H9 (cell line): Measurements from ENCODE around the gene INTS13. TPM values are rescaled to one million over a fixed set of nuclear protein-coding genes. Genes with fewer than 3 reads are reported as not detected.

ENCODE experiments used
- DNase-seq: peaks from one replicate; pipeline ENCODE4 v3.0.0-alpha.2; 2017
- H2AFZ ChIP-seq: one replicate; pipeline ENCODE4 v1.6.1; 2013; ENCODE audit warnings: mild to moderate bottlenecking, low read length, control low read depth, moderate library complexity
- H2AK5ac ChIP-seq: 2 replicates; pipeline ENCODE4 v1.6.1; 2013; ENCODE audit warnings: low read length, control low read depth, mixed read lengths; ENCODE audit not compliant: insufficient read length
- H2BK120ac ChIP-seq: one replicate; pipeline ENCODE4 v1.6.1; 2013; ENCODE audit warnings: low read depth, mild to moderate bottlenecking, low read length, control low read depth, inconsistent platforms; ENCODE audit not compliant: poor library complexity, severe bottlenecking
- H2BK12ac ChIP-seq: 2 replicates; pipeline ENCODE4 v1.6.1; 2013; ENCODE audit warnings: low read length, control low read depth, mixed read lengths, low read depth; ENCODE audit not compliant: insufficient read length
- H2BK15ac ChIP-seq: 2 replicates; pipeline ENCODE4 v1.6.1; 2013; ENCODE audit warnings: low read depth, low read length, control low read depth
- H2BK20ac ChIP-seq: one replicate; pipeline ENCODE4 v1.6.1; 2013; ENCODE audit warnings: low read depth, mild to moderate bottlenecking, low read length, control low read depth, inconsistent platforms; ENCODE audit not compliant: poor library complexity, severe bottlenecking
- H2BK5ac ChIP-seq: 2 replicates; pipeline ENCODE4 v1.6.1; 2013; ENCODE audit warnings: low read length, control low read depth, mixed read lengths; ENCODE audit not compliant: insufficient read length
- H3K14ac ChIP-seq: 2 replicates; pipeline ENCODE4 v1.6.1; 2013; ENCODE audit warnings: low read length, control low read depth; ENCODE audit not compliant: insufficient read depth
- H3K18ac ChIP-seq: 2 replicates; pipeline ENCODE4 v1.6.1; 2013; ENCODE audit warnings: low read depth, mild to moderate bottlenecking, mixed read lengths, low read length, control low read depth; ENCODE audit not compliant: insufficient read length
- H3K23ac ChIP-seq: 2 replicates; pipeline ENCODE4 v1.6.1; 2013; ENCODE audit warnings: low read length, control low read depth, mixed read lengths, low read depth; ENCODE audit not compliant: insufficient read length
- H3K23me2 ChIP-seq: 2 replicates; pipeline ENCODE4 v1.6.1; 2013; ENCODE audit warnings: low read depth, mild to moderate bottlenecking, mixed read lengths, low read length, control low read depth; ENCODE audit not compliant: insufficient read length, poor library complexity, severe bottlenecking
- H3K27ac ChIP-seq: 2 replicates; pipeline ENCODE4 v1.5.1; 2013; ENCODE audit warnings: low read length, control low read depth, mixed read lengths, low read depth; ENCODE audit not compliant: insufficient read length
- H3K27me3 ChIP-seq: 2 replicates; pipeline ENCODE4 v1.6.1; 2013; ENCODE audit warnings: low read length, control low read depth, inconsistent platforms; ENCODE audit not compliant: insufficient read depth
- H3K4ac ChIP-seq: 2 replicates; pipeline ENCODE4 v1.6.1; 2013; ENCODE audit warnings: low read depth, mild to moderate bottlenecking, control low read depth, inconsistent platforms, low read length, moderate library complexity
- H3K4me1 ChIP-seq: 2 replicates; pipeline ENCODE4 v1.6.1; 2013; ENCODE audit warnings: low read length, control low read depth, inconsistent platforms; ENCODE audit not compliant: insufficient read depth
- H3K4me2 ChIP-seq: 2 replicates; pipeline ENCODE4 v1.6.1; 2013; ENCODE audit warnings: low read length, control low read depth, mixed read lengths; ENCODE audit not compliant: insufficient read length, insufficient read depth
- H3K56ac ChIP-seq: 2 replicates; pipeline ENCODE4 v1.6.1; 2013; ENCODE audit warnings: low read depth, mild to moderate bottlenecking, mixed read lengths, low read length, control low read depth; ENCODE audit not compliant: insufficient read length
- H3K79me1 ChIP-seq: 2 replicates; pipeline ENCODE4 v1.6.1; 2013; ENCODE audit warnings: low read depth, mild to moderate bottlenecking, moderate library complexity, low read length, control low read depth, inconsistent platforms; ENCODE audit not compliant: insufficient read depth, poor library complexity, severe bottlenecking
- H3K79me2 ChIP-seq: 2 replicates; pipeline ENCODE4 v1.6.1; 2013; ENCODE audit warnings: low read length, control low read depth, inconsistent platforms; ENCODE audit not compliant: insufficient read depth
- H3K9ac ChIP-seq: 2 replicates; pipeline ENCODE4 v1.6.1; 2013; ENCODE audit warnings: low read length, control low read depth, mixed read lengths; ENCODE audit not compliant: insufficient read length; ENCODE audit errors: extremely low read depth
- H3K9me3 ChIP-seq: one replicate; pipeline ENCODE4 v1.6.1; 2013; ENCODE audit warnings: low read depth, low read length, inconsistent platforms; ENCODE audit not compliant: control insufficient read depth
- H3T11ph ChIP-seq: one replicate; pipeline ENCODE4 v1.6.1; 2013; ENCODE audit warnings: mild to moderate bottlenecking, low read length, control low read depth, inconsistent platforms
- H4K20me1 ChIP-seq: one replicate; pipeline ENCODE4 v1.6.1; 2013; ENCODE audit not compliant: control insufficient read depth, insufficient read length, insufficient read depth
- H4K5ac ChIP-seq: 2 replicates; pipeline ENCODE4 v1.6.1; 2013; ENCODE audit warnings: low read depth, mild to moderate bottlenecking, mixed read lengths, low read length, control low read depth; ENCODE audit not compliant: insufficient read length
- H4K8ac ChIP-seq: replicated peaks from 2 replicates; pipeline ENCODE4 v1.6.1; 2013; ENCODE audit warnings: low read length, control low read depth, mixed read lengths, low read depth; ENCODE audit not compliant: insufficient read length
- H4K91ac ChIP-seq: 2 replicates; pipeline ENCODE4 v1.6.1; 2013; ENCODE audit warnings: low read depth, mild to moderate bottlenecking, moderate library complexity, mixed read lengths, low read length, control low read depth; ENCODE audit not compliant: insufficient read length
- H3K27ac Mint-ChIP-seq, 3 experiments: 2 replicates in 2 of 3; 3 replicates in 1 of 3; pipeline ENCODE4 v1.8.0; 2020 to 2021; ENCODE audit warnings: mixed read lengths in 3 of 3, mild to moderate bottlenecking in 1 of 3, moderate library complexity in 1 of 3
- H3K27me3 Mint-ChIP-seq: 2 replicates; pipeline ENCODE4 v1.8.0; 2021; ENCODE audit warnings: low read depth, mild to moderate bottlenecking, moderate library complexity, mixed read lengths
- H3K36me3 Mint-ChIP-seq, 3 experiments: 2 replicates in 2 of 3; 3 replicates in 1 of 3; pipeline ENCODE4 v1.8.0; 2020 to 2021; ENCODE audit warnings: low read depth in 3 of 3, mixed read lengths in 3 of 3; ENCODE audit not compliant: insufficient read depth in 1 of 3
- H3K4me1 Mint-ChIP-seq, 2 experiments: 2 replicates each; pipeline ENCODE4 v1.8.0; 2020; ENCODE audit warnings: mixed read lengths in 2 of 2
- H3K4me3 Mint-ChIP-seq, 2 experiments: 2 replicates in 1 of 2; 3 replicates in 1 of 2; pipeline ENCODE4 v1.8.0; 2020 to 2021; ENCODE audit warnings: mild to moderate bottlenecking in 2 of 2, mixed read lengths in 2 of 2, moderate library complexity in 1 of 2
- H3K9me3 Mint-ChIP-seq, 2 experiments: 2 replicates in 1 of 2; 3 replicates in 1 of 2; pipeline ENCODE4 v1.8.0; 2020; ENCODE audit warnings: mild to moderate bottlenecking in 2 of 2, mixed read lengths in 2 of 2, moderate library complexity in 1 of 2
- WGBS: extraction: QIAGEN DNeasy Blood & Tissue Kit; methylation state at CpG from one replicate; pipeline ENCODE4 v1.1.7; 2013; ENCODE audit warnings: missing lambda C conversion rate, low lambda C conversion rate, mixed read lengths; ENCODE audit not compliant: insufficient read length; ENCODE audit errors: extremely low coverage; 5-methylcytosine and 5-hydroxymethylcytosine counted together
- total RNA-seq: library from RNA; stranded (reverse); gene quantifications from 2 replicates; pipeline ENCODE4 v1.2.1, GENCODE V29; 2021
- TF ChIP-seq, protein P1 (sequence below): fragments of 200-600 bp; sonication (generic); conservative IDR thresholded peaks from 3 replicates; pipeline ENCODE4 v1.8.0; 2021; ENCODE audit warnings: antibody characterized with exemption, mild to moderate bottlenecking

Gene INTS13
- total RNA-seq, 1 experiment from 2014 or later = 39.1 TPM

DNA sequence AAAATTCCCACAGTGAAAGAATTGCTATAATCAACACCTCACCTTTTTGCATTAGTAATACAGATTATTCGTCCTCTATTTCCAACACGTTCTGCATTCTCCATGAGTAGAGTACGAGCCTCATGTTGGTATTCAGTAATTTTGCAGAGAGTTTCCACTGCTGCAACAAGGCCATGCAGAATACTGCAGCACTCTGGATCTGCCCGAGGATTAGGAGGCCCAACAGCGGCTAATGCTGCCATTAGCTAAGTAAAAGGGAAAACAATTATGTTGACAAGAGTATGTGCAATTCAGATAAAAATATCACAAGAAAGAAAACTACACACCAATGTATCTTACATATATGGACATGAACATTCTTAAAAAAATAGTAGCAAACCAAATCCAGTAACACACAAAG is 9.1 kb downstream of the INTS13 start:
- Histone ChIP-seq H3K4me1 (no peaks in the 10 kb centered on the region), H3K9me3 (no peaks in the 10 kb centered on the region), H3K23ac (no peak overlapping the region), H4K20me1 (no peaks in the 10 kb centered on the region), H3K27ac (no peak overlapping the region), H2BK120ac (no peak overlapping the region), H3K18ac (no peak overlapping the region), H4K8ac (no peak overlapping the region), H3K9ac (no peak overlapping the region), H3K79me1 (no peaks in the 10 kb centered on the region), H3K23me2 (no peaks in the 10 kb centered on the region), H2BK12ac (no peak overlapping the region), H4K5ac (no peak overlapping the region), H2BK20ac (no peak overlapping the region), H2BK5ac (no peak overlapping the region), H2BK15ac (no peak overlapping the region), H3T11ph (no peak overlapping the region), H2AK5ac (no peak overlapping the region), H3K56ac (no peak overlapping the region), H2AFZ (no peak overlapping the region), H3K4me2 (no peak overlapping the region), H3K27me3 (no peaks in the 10 kb centered on the region), H3K14ac (no peak overlapping the region), H3K79me2 (no peaks in the 10 kb centered on the region), H3K4ac (no peak overlapping the region), H4K91ac (no peak overlapping the region)
- WGBS = no CpG with 5 or more reads among the region's 5 CpGs
- Mint-ChIP-seq H3K27me3 (no peaks in the 10 kb centered on the region), H3K27ac (no peak overlapping the region), H3K4me1 (no peaks in the 10 kb centered on the region), H3K36me3 (peaks cover 21 to 52% (median 48%) of the 10 kb centered on the region in 3 experiments; a peak in 5 of 7 replicates), H3K9me3 (no peaks in the 10 kb centered on the region), H3K4me3 (no peak overlapping the region)
- no peak for DNase-seq
- TF ChIP-seq, protein P1, sequence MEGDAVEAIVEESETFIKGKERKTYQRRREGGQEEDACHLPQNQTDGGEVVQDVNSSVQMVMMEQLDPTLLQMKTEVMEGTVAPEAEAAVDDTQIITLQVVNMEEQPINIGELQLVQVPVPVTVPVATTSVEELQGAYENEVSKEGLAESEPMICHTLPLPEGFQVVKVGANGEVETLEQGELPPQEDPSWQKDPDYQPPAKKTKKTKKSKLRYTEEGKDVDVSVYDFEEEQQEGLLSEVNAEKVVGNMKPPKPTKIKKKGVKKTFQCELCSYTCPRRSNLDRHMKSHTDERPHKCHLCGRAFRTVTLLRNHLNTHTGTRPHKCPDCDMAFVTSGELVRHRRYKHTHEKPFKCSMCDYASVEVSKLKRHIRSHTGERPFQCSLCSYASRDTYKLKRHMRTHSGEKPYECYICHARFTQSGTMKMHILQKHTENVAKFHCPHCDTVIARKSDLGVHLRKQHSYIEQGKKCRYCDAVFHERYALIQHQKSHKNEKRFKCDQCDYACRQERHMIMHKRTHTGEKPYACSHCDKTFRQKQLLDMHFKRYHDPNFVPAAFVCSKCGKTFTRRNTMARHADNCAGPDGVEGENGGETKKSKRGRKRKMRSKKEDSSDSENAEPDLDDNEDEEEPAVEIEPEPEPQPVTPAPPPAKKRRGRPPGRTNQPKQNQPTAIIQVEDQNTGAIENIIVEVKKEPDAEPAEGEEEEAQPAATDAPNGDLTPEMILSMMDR = no peak
